Measurements from ENCODE around the gene PRPF38B.

DNA sequence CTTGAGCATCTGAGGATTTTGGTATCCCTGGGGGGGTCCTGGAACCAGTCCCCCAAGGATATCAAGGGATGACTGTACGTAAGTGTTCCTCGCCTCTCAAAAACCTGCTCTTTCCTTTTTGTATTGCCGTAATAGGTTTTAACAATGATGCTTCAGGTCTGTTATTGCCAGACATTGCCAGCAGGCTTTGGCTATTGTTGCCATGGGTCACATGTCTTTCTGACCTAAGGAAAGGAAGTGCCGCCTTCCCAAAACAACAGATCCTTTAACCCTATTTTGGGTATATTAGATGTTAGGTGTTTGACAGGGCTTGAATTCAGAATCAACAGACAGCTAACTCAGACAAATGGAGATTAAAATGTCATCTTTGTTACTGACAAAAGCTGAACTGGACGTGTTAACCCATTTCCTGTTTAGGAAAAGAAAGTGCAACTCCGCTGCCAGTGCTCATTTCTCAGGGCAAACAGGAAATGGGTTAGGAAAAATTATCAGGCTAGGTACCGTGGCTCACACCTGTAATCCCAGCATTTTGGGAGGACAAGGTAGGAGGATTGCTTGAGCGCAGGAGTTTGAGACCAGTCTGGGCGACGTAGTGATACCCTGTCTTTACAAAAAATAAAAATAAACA is 12.4 kb upstream of the PRPF38B start:
- no peak for TF ChIP-seq HDGF (IDR thresholded peaks at IDR 0.05; ENCODE audit: borderline replicate concordance)
- no peak for TF ChIP-seq LEF1 (IDR thresholded peaks at IDR 0.05; ENCODE audit: borderline replicate concordance)
- no peak for TF ChIP-seq ZNF384 (IDR thresholded peaks at IDR 0.05)
- no peak for TF ChIP-seq ARNT (IDR thresholded peaks at IDR 0.05)
- no peak for TF ChIP-seq TARDBP (IDR thresholded peaks at IDR 0.05)
- no peak for TF ChIP-seq SUZ12 (IDR thresholded peaks at IDR 0.05)
- no peak for TF ChIP-seq ELF4 (IDR thresholded peaks at IDR 0.05)
- no peak for TF ChIP-seq SP1 (IDR thresholded peaks at IDR 0.05)

Data from HEK293T (cell line).